K562 (cell line): ENCODE measurements around the gene KIF3A. TPM values are rescaled to one million over a fixed set of nuclear protein-coding genes. Genes with fewer than 3 reads are reported as not detected.
A peak's percentile ranks its signal among the peaks of the same experiment; 100 is the strongest.

ENCODE experiments used
- ELF4 ChIP-seq: fragments of 450-650 bp; formaldehyde crosslinking; IDR thresholded peaks from 2 replicates; pipeline ENCODE4 v1.4.0; 2022; ENCODE audit warnings: missing genetic modification characterization
- ETV1 ChIP-seq: fragments of 450-650 bp; conservative IDR thresholded peaks from 2 replicates; pipeline ENCODE4 v1.6.1; 2016; ENCODE audit warnings: missing genetic modification characterization, control low read depth, low read depth, missing compliant biosample characterization
- MGA ChIP-seq: fragments of 450-650 bp; IDR thresholded peaks from 2 replicates; pipeline ENCODE4 v1.6.1; 2016; ENCODE audit warnings: mild to moderate bottlenecking, moderate library complexity
- RUNX1 ChIP-seq: sonication (generic); IDR thresholded peaks from 2 replicates; pipeline ENCODE4 v1.6.1; 2016; ENCODE audit warnings: antibody characterized with exemption, low read depth
- SFPQ ChIP-seq: fragments of 200-400 bp; formaldehyde crosslinking; IDR thresholded peaks from 2 replicates; pipeline ENCODE4 v1.6.1; 2017; ENCODE audit warnings: mild to moderate bottlenecking, low read depth, low read length, moderate library complexity
- TEAD1 ChIP-seq, 2 experiments: fragments of 450-650 bp in 1 of 2; sonication (generic) in 1 of 2; formaldehyde crosslinking; IDR thresholded peaks; 2 replicates each; pipeline versions ENCODE4 v1.4.0 to v1.8.0; 2020 to 2022; ENCODE audit warnings: mild to moderate bottlenecking in 2 of 2, missing genetic modification reagents in 1 of 2
- ZBTB9 ChIP-seq: fragments of 450-650 bp; formaldehyde crosslinking; IDR thresholded peaks from 2 replicates; pipeline ENCODE4 v1.4.0; 2020; ENCODE audit warnings: mild to moderate bottlenecking, moderate library complexity
- ZNF512 ChIP-seq: IDR thresholded peaks from 2 replicates; pipeline ENCODE4 v1.6.1; 2016; ENCODE audit warnings: missing genetic modification characterization, missing compliant biosample characterization
- ZNF583 ChIP-seq: fragments of 250-450 bp; sonication (Bioruptor Pico); IDR thresholded peaks from 2 replicates; pipeline ENCODE4 v1.4.0; 2020
- polyA plus RNA-seq, 8 experiments: library from polyadenylated mRNA; depleted of rRNA in 4 of 8; stranded (reverse) in 5 of 8; unstranded in 3 of 8; fragments of >200 nt; fragmentation: Nextera tagmentation in 2 of 8; fragmentation: Illumina TruSeq in 1 of 8; extraction: Ambion mirVana in 2 of 8; extraction: Trizol in 1 of 8; gene quantifications; 2 replicates each; pipeline versions ENCODE4 v1.2.1 to v1.2.3, GENCODE V29; 2011 to 2014; ENCODE audit warnings: inconsistent platforms in 1 of 8, missing spikeins in 1 of 8
- total RNA-seq, 7 experiments: library from RNA; depleted of rRNA in 6 of 7; stranded (reverse); fragments of >200 nt in 6 of 7; fragmentation: Illumina TruSeq in 2 of 7; extraction: Trizol in 2 of 7; gene quantifications; 2 replicates each; pipeline versions ENCODE4 v1.2.1 to v1.2.3, GENCODE V29; 2011 to 2021; ENCODE audit warnings: low replicate concordance in 1 of 7

Gene KIF3A
- total and polyA plus RNA-seq, 9 of the 15 experiments (the other 6 are each of a cell fraction or from before 2014, with no cell fraction given) = 1.5 to 7.8 (median 6.0) TPM

- no peak; the same call in 1 of the 2 replicates for TF ChIP-seq ZBTB9 (CRISPR knock-in tag)
- TF ChIP-seq ZNF583 = 0 out of 2 replicates have a peak, but pooled peaks have one; percentile 8
- TF ChIP-seq ZNF512 = no peak
- TF ChIP-seq RUNX1 = no peak
- TF ChIP-seq ELF4 = no peak
- peak; percentile 76 for TF ChIP-seq MGA
- TF ChIP-seq ETV1 = peak; percentile 36; the same call in 1 of the 2 replicates
- no peak for TF ChIP-seq SFPQ
- 0 out of 4 replicates have a peak, but pooled peaks of 1 of the 2 experiments have one; percentile 17 for TF ChIP-seq TEAD1 (CRISPR knock-in tag; IDR thresholded peaks at IDR 0.05)
These were observed 40.1 kb upstream of the KIF3A start, which contains the start of gene SEPTIN8 (continued) for GRCh38 chr5:132777209-132778069.
